Sigmoid colon (tissue), 3 donors: ENCODE data around the gene CTLA4.

Experiments
- CTCF ChIP-seq, 4 experiments: fragments of 450-650 bp in 3 of 4; fragments of 200-600 bp in 1 of 4; IDR thresholded peaks; one replicate each; pipeline ENCODE4 v1.5.1; 2016 to 2019; ENCODE audit warnings: antibody characterized with exemption in 4 of 4, mild to moderate bottlenecking in 3 of 4, moderate library complexity in 2 of 4
- POLR2A ChIP-seq, 2 donors: fragments of 450-650 bp; IDR thresholded peaks; one replicate each; pipeline ENCODE4 v1.6.1; 2016; ENCODE audit warnings: antibody characterized with exemption in 2 of 2, mild to moderate bottlenecking in 2 of 2, moderate library complexity in 2 of 2

GRCh38 chr2:203873461-203873860, 5.9 kb downstream of the CTLA4 start:
- TF ChIP-seq POLR2A (IDR thresholded peaks at IDR 0.05) (no peak), CTCF (IDR thresholded peaks at IDR 0.05) (no peak)
